Measurements from ENCODE around the gene RHBDD3.

RHBDD3 gene

GRCh38 chr22:29310065-29310862, 42.5 kb upstream of the RHBDD3 start:
- Histone ChIP-seq H3K23ac (ENCODE audit: low read length) (no peak overlapping the region), H3K18ac (ENCODE audit: low read length) (no peak overlapping the region), H2BK15ac (replicated peaks; ENCODE audit: low read depth) (no peak overlapping the region), H3K56ac (ENCODE audit: low read length) (no peak overlapping the region), H4K5ac (ENCODE audit: low read length) (no peak overlapping the region), H3K4ac (ENCODE audit: low read depth, low read length) (no peak overlapping the region), H3K4me1 (ENCODE audit: control insufficient read depth, low read depth, low read length) (peaks cover 5% of the 10 kb centered on the region), H3K27ac (ENCODE audit: low read depth, low read length) (no peak overlapping the region), H3K79me2 (ENCODE audit: control insufficient read depth, insufficient read depth, low read length) (no peaks in the 10 kb centered on the region), H2AK5ac (ENCODE audit: low read length) (no peak overlapping the region), H2BK5ac (ENCODE audit: low read length) (no peak overlapping the region), H3K27me3 (ENCODE audit: insufficient read depth, low read length, poor library complexity) (peaks cover 12% of the 10 kb centered on the region), H3K4me2 (ENCODE audit: low read length) (no peak overlapping the region), H3K9ac (ENCODE audit: low read length) (no peak overlapping the region), H3K36me3 (ENCODE audit: control insufficient read depth, insufficient read depth, low read length) (no peaks in the 10 kb centered on the region), H3K79me1 (ENCODE audit: low read length) (no peaks in the 10 kb centered on the region), H4K8ac (ENCODE audit: low read depth, low read length) (no peak overlapping the region), H2BK120ac (ENCODE audit: low read depth, low read length) (no peak overlapping the region), H3K4me3 (ENCODE audit: low read length) (no peak overlapping the region)
- no peak for DNase-seq
- WGBS (ENCODE audit: extremely low coverage, insufficient coverage, low lambda C conversion rate), result no CpG with 5 or more reads among the region's 28 CpGs

DNA sequence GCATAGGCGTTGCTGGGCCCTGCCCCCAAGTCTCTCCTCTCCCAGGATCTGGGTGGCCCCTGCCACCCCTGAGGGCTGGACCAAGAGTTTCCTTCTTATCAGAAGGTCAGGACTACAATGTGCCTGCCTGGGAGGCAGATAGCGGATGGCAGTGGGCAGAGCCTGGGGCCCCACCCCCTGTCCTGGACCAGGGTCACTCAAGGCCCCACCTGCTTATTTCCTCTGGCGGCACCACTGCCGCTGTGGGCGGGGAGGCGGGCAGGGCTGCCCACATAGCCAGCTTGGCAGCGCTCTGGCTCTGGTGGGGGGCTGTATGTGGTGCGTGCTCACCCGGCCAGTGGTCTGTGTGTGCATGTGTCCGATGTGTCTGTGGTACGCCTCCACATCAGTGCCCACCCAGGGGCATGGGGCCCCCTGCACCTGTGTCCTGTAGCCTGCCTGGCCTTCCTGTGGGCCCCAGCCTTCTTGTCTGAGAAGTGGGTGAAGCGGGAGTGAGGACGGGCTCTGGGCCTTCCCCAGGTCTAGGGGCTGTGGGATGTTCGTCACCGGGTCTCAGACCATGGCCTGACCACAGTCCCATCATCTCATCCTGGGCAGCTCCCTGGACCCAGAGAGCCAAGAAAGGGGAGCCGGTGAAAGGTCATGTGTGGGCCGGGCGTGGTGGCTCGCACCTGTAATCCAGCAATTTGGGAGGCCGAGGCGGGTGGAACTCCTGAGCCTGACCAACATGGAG, 41.7 kb upstream of the RHBDD3 start:
- H3K23ac ChIP-seq (ENCODE audit: low read length), result no peak overlapping the region
- no peak overlapping the region for H2AK5ac ChIP-seq (ENCODE audit: low read length)
- H3K27ac ChIP-seq (ENCODE audit: low read depth, low read length), result no peak overlapping the region
- peaks cover 8% of the 10 kb centered on the region for H3K27me3 ChIP-seq (ENCODE audit: insufficient read depth, low read length, poor library complexity)
- DNase-seq, result no peak
- H3K4me1 ChIP-seq (ENCODE audit: control insufficient read depth, low read depth, low read length), result peaks cover 5% of the 10 kb centered on the region
- no peak overlapping the region for H3K4me3 ChIP-seq (ENCODE audit: low read length)
- no peaks in the 10 kb centered on the region for H3K79me2 ChIP-seq (ENCODE audit: control insufficient read depth, insufficient read depth, low read length)
- H3K79me1 ChIP-seq (ENCODE audit: low read length), result no peaks in the 10 kb centered on the region
- no peak overlapping the region for H3K4me2 ChIP-seq (ENCODE audit: low read length)
- H2BK5ac ChIP-seq (ENCODE audit: low read length), result no peak overlapping the region
- H3K9ac ChIP-seq (ENCODE audit: low read length), result no peak overlapping the region
- no peak overlapping the region for H2BK15ac ChIP-seq (replicated peaks; ENCODE audit: low read depth)
- WGBS (ENCODE audit: extremely low coverage, insufficient coverage, low lambda C conversion rate), result no CpG with 5 or more reads among the region's 21 CpGs
- H3K4ac ChIP-seq (ENCODE audit: low read depth, low read length), result no peak overlapping the region
- H3K18ac ChIP-seq (ENCODE audit: low read length), result no peak overlapping the region
- H4K8ac ChIP-seq (ENCODE audit: low read depth, low read length), result no peak overlapping the region
- H3K36me3 ChIP-seq (ENCODE audit: control insufficient read depth, insufficient read depth, low read length), result no peaks in the 10 kb centered on the region
- no peak overlapping the region for H2BK120ac ChIP-seq (ENCODE audit: low read depth, low read length)
- H3K56ac ChIP-seq (ENCODE audit: low read length), result no peak overlapping the region
- H4K5ac ChIP-seq (ENCODE audit: low read length), result no peak overlapping the region

DNA sequence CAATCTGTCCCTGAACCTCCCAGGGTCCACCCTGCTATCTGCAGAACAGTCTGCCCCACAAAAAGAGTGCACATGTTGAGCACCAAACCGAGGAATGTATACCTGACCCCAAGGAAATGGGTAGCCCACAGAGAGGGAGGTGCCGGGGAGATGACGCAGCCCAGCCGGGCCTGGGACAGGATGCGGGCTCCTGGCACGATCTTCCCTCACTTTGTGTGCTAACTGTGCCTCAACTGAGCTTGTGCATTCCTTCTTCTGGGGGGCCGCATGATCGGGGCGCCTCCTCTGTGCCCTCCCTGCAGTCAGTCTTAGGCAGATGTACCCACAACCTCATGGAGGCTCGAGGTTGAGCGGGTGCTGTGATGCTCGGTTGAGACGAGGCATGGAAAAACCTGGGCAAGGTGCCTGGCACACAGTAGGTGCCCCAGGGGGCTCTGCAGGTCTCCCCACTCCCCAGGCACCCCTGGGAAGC, 41.0 kb upstream of the RHBDD3 start:
- H2AK5ac ChIP-seq (ENCODE audit: low read length), result no peak overlapping the region

DNA sequence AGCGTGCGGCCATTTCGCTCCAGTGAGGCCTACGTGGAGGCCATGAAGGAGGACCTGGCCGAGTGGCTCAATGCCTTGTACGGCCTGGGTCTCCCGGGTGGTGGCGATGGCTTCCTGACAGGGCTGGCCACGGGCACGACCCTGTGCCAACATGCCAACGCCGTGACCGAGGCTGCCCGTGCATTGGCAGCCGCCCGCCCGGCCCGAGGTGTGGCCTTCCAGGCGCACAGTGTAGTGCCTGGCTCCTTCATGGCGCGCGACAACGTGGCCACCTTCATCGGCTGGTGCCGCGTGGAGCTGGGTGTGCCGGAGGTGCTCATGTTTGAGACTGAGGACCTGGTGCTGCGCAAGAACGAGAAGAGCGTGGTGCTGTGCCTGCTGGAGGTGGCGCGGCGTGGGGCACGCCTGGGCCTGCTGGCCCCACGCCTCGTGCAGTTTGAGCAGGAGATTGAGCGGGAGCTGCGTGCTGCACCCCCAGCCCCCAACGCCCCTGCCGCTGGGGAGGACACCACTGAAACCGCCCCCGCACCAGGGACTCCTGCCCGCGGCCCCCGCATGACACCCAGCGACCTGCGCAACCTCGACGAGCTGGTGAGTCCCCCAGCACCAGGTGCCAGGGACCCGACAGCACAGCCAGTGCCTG, 40.5 kb upstream of the RHBDD3 start:
- Histone ChIP-seq H3K79me1 (ENCODE audit: low read length) (no peaks in the 10 kb centered on the region), H3K4ac (ENCODE audit: low read depth, low read length) (no peak overlapping the region), H4K5ac (ENCODE audit: low read length) (no peak overlapping the region), H3K18ac (ENCODE audit: low read length) (no peak overlapping the region), H2BK120ac (ENCODE audit: low read depth, low read length) (no peak overlapping the region), H3K9ac (ENCODE audit: low read length) (no peak overlapping the region), H3K4me1 (ENCODE audit: control insufficient read depth, low read depth, low read length) (peaks cover 5% of the 10 kb centered on the region), H3K79me2 (ENCODE audit: control insufficient read depth, insufficient read depth, low read length) (no peaks in the 10 kb centered on the region), H2BK5ac (ENCODE audit: low read length) (no peak overlapping the region), H2AK5ac (ENCODE audit: low read length) (no peak overlapping the region), H3K27ac (ENCODE audit: low read depth, low read length) (no peak overlapping the region), H3K36me3 (ENCODE audit: control insufficient read depth, insufficient read depth, low read length) (no peaks in the 10 kb centered on the region), H3K4me2 (ENCODE audit: low read length) (no peak overlapping the region), H3K23ac (ENCODE audit: low read length) (no peak overlapping the region), H3K56ac (ENCODE audit: low read length) (peak overlapping the region; percentile 29), H3K27me3 (ENCODE audit: insufficient read depth, low read length, poor library complexity) (no peaks in the 10 kb centered on the region), H3K4me3 (ENCODE audit: low read length) (no peak overlapping the region), H2BK15ac (replicated peaks; ENCODE audit: low read depth) (no peak overlapping the region), H4K8ac (ENCODE audit: low read depth, low read length) (no peak overlapping the region)
- no CpG with 5 or more reads among the region's 50 CpGs for WGBS (ENCODE audit: extremely low coverage, insufficient coverage, low lambda C conversion rate)
- DNase-seq, result no peak

More for the DNA sequence above, 41.0 kb upstream of the RHBDD3 start:
- no peaks in the 10 kb centered on the region for H3K36me3 ChIP-seq (ENCODE audit: control insufficient read depth, insufficient read depth, low read length)
- H4K5ac ChIP-seq (ENCODE audit: low read length), result no peak overlapping the region
- no peaks in the 10 kb centered on the region for H3K79me2 ChIP-seq (ENCODE audit: control insufficient read depth, insufficient read depth, low read length)
- no peak overlapping the region for H3K18ac ChIP-seq (ENCODE audit: low read length)
- no peak overlapping the region for H2BK5ac ChIP-seq (ENCODE audit: low read length)
- peaks cover 5% of the 10 kb centered on the region for H3K4me1 ChIP-seq (ENCODE audit: control insufficient read depth, low read depth, low read length)
- H3K4ac ChIP-seq (ENCODE audit: low read depth, low read length), result no peak overlapping the region
- no peak overlapping the region for H2BK120ac ChIP-seq (ENCODE audit: low read depth, low read length)
- H3K23ac ChIP-seq (ENCODE audit: low read length), result no peak overlapping the region
- DNase-seq, result no peak
- peak overlapping the region; percentile 19 for H3K9ac ChIP-seq (ENCODE audit: low read length)
- H3K4me3 ChIP-seq (ENCODE audit: low read length), result no peak overlapping the region
- no peak overlapping the region for H3K27ac ChIP-seq (ENCODE audit: low read depth, low read length)
- peak overlapping the region; percentile 29 for H3K56ac ChIP-seq (ENCODE audit: low read length)
- no peak overlapping the region for H3K4me2 ChIP-seq (ENCODE audit: low read length)
- H3K27me3 ChIP-seq (ENCODE audit: insufficient read depth, low read length, poor library complexity), result peaks cover 3% of the 10 kb centered on the region
- no peak overlapping the region for H4K8ac ChIP-seq (ENCODE audit: low read depth, low read length)
- H3K79me1 ChIP-seq (ENCODE audit: low read length), result no peaks in the 10 kb centered on the region
- no CpG with 5 or more reads among the region's 13 CpGs for WGBS (ENCODE audit: extremely low coverage, insufficient coverage, low lambda C conversion rate)
- no peak overlapping the region for H2BK15ac ChIP-seq (replicated peaks; ENCODE audit: low read depth)

- Histone ChIP-seq H3K23ac (ENCODE audit: low read length) (peak overlapping the region; percentile 99), H3K56ac (ENCODE audit: low read length) (peak overlapping the region; percentile 90), H2BK15ac (replicated peaks; ENCODE audit: low read depth) (no peak overlapping the region), H3K79me1 (ENCODE audit: low read length) (no peaks in the 10 kb centered on the region), H2BK5ac (ENCODE audit: low read length) (peak overlapping the region; percentile 14), H4K8ac (ENCODE audit: low read depth, low read length) (no peak overlapping the region), H3K4me1 (ENCODE audit: control insufficient read depth, low read depth, low read length) (peaks cover 5% of the 10 kb centered on the region), H3K27me3 (ENCODE audit: insufficient read depth, low read length, poor library complexity) (no peaks in the 10 kb centered on the region), H3K36me3 (ENCODE audit: control insufficient read depth, insufficient read depth, low read length) (no peaks in the 10 kb centered on the region), H3K18ac (ENCODE audit: low read length) (peak overlapping the region; percentile 65), H3K4me2 (ENCODE audit: low read length) (peak overlapping the region; percentile 58), H2AK5ac (ENCODE audit: low read length) (peak overlapping the region; percentile 98), H3K4me3 (ENCODE audit: low read length) (peak overlapping the region; percentile 42), H3K4ac (ENCODE audit: low read depth, low read length) (peak overlapping the region; percentile 8), H3K27ac (ENCODE audit: low read depth, low read length) (peak overlapping the region; percentile 99), H2BK120ac (ENCODE audit: low read depth, low read length) (no peak overlapping the region), H3K9ac (ENCODE audit: low read length) (peak overlapping the region; percentile 69), H4K5ac (ENCODE audit: low read length) (no peak overlapping the region), H3K79me2 (ENCODE audit: control insufficient read depth, insufficient read depth, low read length) (no peaks in the 10 kb centered on the region)
- WGBS (ENCODE audit: extremely low coverage, insufficient coverage, low lambda C conversion rate), result no CpG with 5 or more reads among the region's 20 CpGs
- no peak for DNase-seq
Measured at GRCh38 chr22:29307596-29308147, 39.9 kb upstream of the RHBDD3 start.

Measured in mesendoderm (in vitro differentiated cells).